ENCODE data around the gene IGSF5. TPM values are rescaled to one million over a fixed set of nuclear protein-coding genes. Genes with fewer than 3 reads are reported as not detected.

Gene IGSF5
- total and polyA plus RNA-seq, 9 of the 15 experiments (the other 6 are each of a cell fraction or from before 2014, with no cell fraction given), result not detected

GRCh38 chr21:39802217-39802616, 57.2 kb downstream of the IGSF5 start:
- no peak for ATAC-seq
- ChIA-PET CTCF (ENCODE audit: low intra/inter-chr PET ratio) (no interaction called here), POLR2A (interaction anchor here (0.6 kb wide), 1 partner anchor 66 kb away, joined by 3 read pairs; no protein-coding TSS in a partner anchor)
- H3K79me2 ChIP-seq (ENCODE audit: control insufficient read depth, insufficient read depth, low read length), result no peaks in the 10 kb centered on the region
- no TSS peak for BruUV-seq (replicated peaks)
- no peaks in the 10 kb centered on the region for H3K9me1 ChIP-seq (ENCODE audit: control insufficient read depth, insufficient read depth, low read length)
- no peak for FAIRE-seq
- no peaks in the 10 kb centered on the region for H4K20me1 ChIP-seq (replicated peaks; ENCODE audit: control insufficient read depth, insufficient read depth, low read length)
- H3K27ac ChIP-seq (ENCODE audit: extremely low read depth, low read depth, low read length), result no peak overlapping the region
- no peaks in the 10 kb centered on the region for H3K36me3 ChIP-seq (ENCODE audit: control insufficient read depth, insufficient read depth, low read length)
- no peak for DNase-seq (ENCODE audit: extremely low read depth in 1 of 4, low spot score in 3 of 4)
- no peaks in the 10 kb centered on the region for H3K9me3 ChIP-seq (replicated peaks; ENCODE audit: control insufficient read depth, insufficient read depth, low read depth, low read length)
- no peak overlapping the region for H3K4me3 ChIP-seq
- no peak overlapping the region for H2AFZ ChIP-seq (ENCODE audit: low read depth, low read length)
- no peak overlapping the region for H3K4me2 ChIP-seq (ENCODE audit: insufficient read depth, low read length)
- in situ Hi-C loops (cut with MboI) (no loop called here), intact Hi-C loops (cut with micrococcal nuclease) (no loop called here)
- H3K27me3 ChIP-seq (ENCODE audit: control insufficient read depth in 2 of 2, insufficient read depth in 2 of 2, low read length in 2 of 2), result no peaks in the 10 kb centered on the region; a peak in 1 of 5 replicates
- H3K9ac ChIP-seq (ENCODE audit: insufficient read depth in 1 of 2, low read depth in 2 of 2, low read length in 2 of 2), result no peak overlapping the region
- H3K4me1 ChIP-seq (replicated peaks in 1 of 2; ENCODE audit: control insufficient read depth in 2 of 2, insufficient read depth in 2 of 2, low read length in 2 of 2), result no peaks in the 10 kb centered on the region
- WGBS (ENCODE audit: insufficient coverage, low coverage, missing lambda C conversion rate), result 0% methylated on average over 2 of the region's 2 CpGs
- TF ChIP-seq SP1 (CRISPR knock-in tag; IDR thresholded peaks at IDR 0.05), result no peak
- no peak for TF ChIP-seq EZH2 (IDR thresholded peaks at IDR 0.05; ENCODE audit: borderline replicate concordance, low read depth, low read length)
- TF ChIP-seq HIVEP1 (CRISPR knock-in tag; IDR thresholded peaks at IDR 0.05), result no peak
- no peak for TF ChIP-seq SMAD4 (CRISPR knock-in tag; conservative IDR thresholded peaks at IDR 0.05)
- no peak for TF ChIP-seq BCLAF1 (IDR thresholded peaks at IDR 0.05; ENCODE audit: borderline replicate concordance in 1 of 2, control insufficient read depth in 1 of 2, low read depth in 2 of 2, low read length in 1 of 2)
- no peak for TF ChIP-seq SREBF1 (IDR thresholded peaks at IDR 0.05; ENCODE audit: borderline replicate concordance, low read depth, low read length)
- TF ChIP-seq PRPF4 (IDR thresholded peaks at IDR 0.05; ENCODE audit: insufficient read depth, low read depth, low read length, poor library complexity, severe bottlenecking), result no peak
- TF ChIP-seq GTF2F1 (IDR thresholded peaks at IDR 0.05; ENCODE audit: low read depth, low read length), result no peak
- no peak for TF ChIP-seq ELF1 (tag; IDR thresholded peaks at IDR 0.05)
- no peak for TF ChIP-seq ZNF311 (CRISPR knock-in tag; IDR thresholded peaks at IDR 0.05)
- TF ChIP-seq ZNF347 (CRISPR knock-in tag; IDR thresholded peaks at IDR 0.05; ENCODE audit: low read depth), result no peak
- TF ChIP-seq ZNF232 (CRISPR knock-in tag; IDR thresholded peaks at IDR 0.05), result no peak
- TF ChIP-seq SOX6 (IDR thresholded peaks at IDR 0.05), result no peak
- no peak for TF ChIP-seq MED1 (CRISPR knock-in tag; IDR thresholded peaks at IDR 0.05; ENCODE audit: borderline replicate concordance)
- TF ChIP-seq RFX7 (CRISPR knock-in tag; IDR thresholded peaks at IDR 0.05), result no peak
- TF ChIP-seq E2F3 (CRISPR knock-in tag; IDR thresholded peaks at IDR 0.05), result no peak
- no peak for TF ChIP-seq ZBTB11 (CRISPR knock-in tag; IDR thresholded peaks at IDR 0.05)
